ENCODE data around the gene SAP30BP.

GRCh38 chr17:75739174-75739573 is 72.0 kb downstream of the SAP30BP start:
- TF ChIP-seq CTCF (IDR thresholded peaks at IDR 0.05) (no peak), ZFX (IDR thresholded peaks at IDR 0.05; ENCODE audit: borderline replicate concordance) (no peak)

All from 22Rv1 (cell line).